ENCODE results near the gene SEPHS1.

SEPHS1 gene

DNA sequence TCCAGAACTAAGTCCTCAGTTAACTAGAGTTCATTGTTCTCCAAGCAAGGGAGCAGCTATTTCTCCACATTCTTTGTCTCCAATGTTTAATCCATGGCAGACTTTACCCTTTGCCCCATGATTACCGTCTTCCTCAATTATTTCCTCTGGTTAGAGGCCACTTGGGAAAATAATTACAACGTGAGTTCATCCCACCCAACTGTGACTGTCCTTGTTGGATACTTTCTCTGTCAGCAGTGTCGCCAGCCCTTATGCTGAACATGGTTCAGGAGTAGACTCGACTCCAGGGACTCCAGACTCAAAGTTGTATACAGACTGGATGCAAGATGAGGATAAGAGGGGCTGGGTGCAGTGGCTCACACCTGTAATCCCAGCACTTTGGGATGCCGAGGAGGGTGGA lies 17.1 kb upstream of the SEPHS1 start:
- no peak overlapping the region for H3K4me3 ChIP-seq (replicated peaks; ENCODE audit: insufficient read depth, low read length)
- no peak for DNase-seq (ENCODE audit: low read depth in 1 of 2, low spot score in 1 of 2)
- no peak for TF ChIP-seq CTCF (IDR thresholded peaks at IDR 0.05; ENCODE audit: insufficient read depth, low read length)
- no peak for TF ChIP-seq REST (IDR thresholded peaks at IDR 0.05; ENCODE audit: insufficient replicate concordance, low read depth)
- TF ChIP-seq POLR2AphosphoS5 (IDR thresholded peaks at IDR 0.05; ENCODE audit: low read depth) = no peak
- no peak for TF ChIP-seq SPI1 (IDR thresholded peaks at IDR 0.05; ENCODE audit: borderline replicate concordance, low read depth)
- TF ChIP-seq GABPA (IDR thresholded peaks at IDR 0.05; ENCODE audit: low read depth) = no peak
- H3K27me3 ChIP-seq (ENCODE audit: insufficient read depth, poor library complexity, severe bottlenecking) = no peaks in the 10 kb centered on the region
- H3K27ac ChIP-seq (replicated peaks) = no peak overlapping the region

- no peak for DNase-seq (ENCODE audit: low read depth in 1 of 2, low spot score in 1 of 2)
- H3K27me3 ChIP-seq (ENCODE audit: insufficient read depth, poor library complexity, severe bottlenecking) = no peaks in the 10 kb centered on the region
- no peak for TF ChIP-seq CTCF (IDR thresholded peaks at IDR 0.05; ENCODE audit: insufficient read depth, low read length)
- no peak for TF ChIP-seq GABPA (IDR thresholded peaks at IDR 0.05; ENCODE audit: low read depth)
- no peak for TF ChIP-seq POLR2AphosphoS5 (IDR thresholded peaks at IDR 0.05; ENCODE audit: low read depth)
- no peak for TF ChIP-seq REST (IDR thresholded peaks at IDR 0.05; ENCODE audit: insufficient replicate concordance, low read depth)
- TF ChIP-seq SPI1 (IDR thresholded peaks at IDR 0.05; ENCODE audit: borderline replicate concordance, low read depth) = no peak
- no peak overlapping the region for H3K4me3 ChIP-seq (replicated peaks; ENCODE audit: insufficient read depth, low read length)
- no peak overlapping the region for H3K27ac ChIP-seq (replicated peaks)
These were observed 12.5 kb upstream of the SEPHS1 start for GRCh38 chr10:13360587-13360986.

DNA sequence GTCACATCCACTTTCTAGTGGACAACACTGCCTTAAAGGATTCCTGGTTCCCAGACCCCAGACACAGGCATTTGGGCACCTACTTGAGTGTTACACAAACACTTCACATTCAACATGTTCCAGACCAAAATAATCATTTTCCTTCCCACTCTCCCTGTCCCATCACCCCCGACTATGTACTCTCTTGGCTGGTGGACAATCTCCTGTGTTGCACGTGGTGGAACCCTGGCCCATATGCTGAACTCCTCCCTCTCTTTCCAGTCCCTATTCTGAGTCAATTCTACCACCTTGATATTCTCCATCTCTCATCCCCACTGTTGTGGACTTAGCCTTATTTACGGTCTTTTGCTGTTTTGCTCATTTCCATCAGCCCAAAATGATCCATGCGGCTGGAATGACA lies 8.3 kb upstream of the SEPHS1 start:
- TF ChIP-seq POLR2AphosphoS5 (IDR thresholded peaks at IDR 0.05; ENCODE audit: low read depth) (no peak), GABPA (IDR thresholded peaks at IDR 0.05; ENCODE audit: low read depth) (no peak), REST (IDR thresholded peaks at IDR 0.05; ENCODE audit: insufficient replicate concordance, low read depth) (no peak), SPI1 (IDR thresholded peaks at IDR 0.05; ENCODE audit: borderline replicate concordance, low read depth) (no peak), CTCF (IDR thresholded peaks at IDR 0.05; ENCODE audit: insufficient read depth, low read length) (no peak)
- H3K27ac ChIP-seq (replicated peaks) = no peak overlapping the region
- DNase-seq (ENCODE audit: low read depth in 1 of 2, low spot score in 1 of 2) = no peak
- no peak overlapping the region for H3K4me3 ChIP-seq (replicated peaks; ENCODE audit: insufficient read depth, low read length)
- no peaks in the 10 kb centered on the region for H3K27me3 ChIP-seq (ENCODE audit: insufficient read depth, poor library complexity, severe bottlenecking)

Data from HL-60 (cell line).